HepG2 (cell line): Measurements from ENCODE around the gene LAP3.

Experiments
- EP300 ChIP-seq, 3 experiments: sonication (generic) in 1 of 3; formaldehyde crosslinking in 1 of 3; IDR thresholded peaks; 2 replicates each; pipeline versions ENCODE4 v1.5.1 to v1.6.1; 2011 to 2020; ENCODE audit warnings: low read depth in 2 of 3, low read length in 2 of 3, borderline replicate concordance in 1 of 3, improper control_type of control experiment in 1 of 3, mild to moderate bottlenecking in 1 of 3, missing genetic modification reagents in 1 of 3, moderate library complexity in 1 of 3
- FOXA3 ChIP-seq: IDR thresholded peaks from 2 replicates; pipeline ENCODE4 v1.6.1; 2016; ENCODE audit warnings: missing genetic modification reagents, missing compliant biosample characterization
- MAFK ChIP-seq, 2 experiments: IDR thresholded peaks in 1 of 2; conservative IDR thresholded peaks in 1 of 2; 2 replicates each; pipeline ENCODE4 v1.6.1; 2011; ENCODE audit warnings: improper control_type of control experiment in 2 of 2, low read length in 2 of 2
- POLR2A ChIP-seq, 2 experiments: IDR thresholded peaks; 2 replicates each; pipeline ENCODE4 v1.6.1; 2011; ENCODE audit warnings: low read depth in 2 of 2, low read length in 2 of 2, mild to moderate bottlenecking in 1 of 2, moderate library complexity in 1 of 2; ENCODE audit not compliant: insufficient read depth in 1 of 2
- STAG1 ChIP-seq: sonication (generic); formaldehyde crosslinking; IDR thresholded peaks from 2 replicates; pipeline ENCODE4 v1.4.0; 2020; ENCODE audit warnings: missing genetic modification reagents
- YY1 ChIP-seq: IDR thresholded peaks from 2 replicates; pipeline ENCODE4 v1.6.1; 2011; ENCODE audit warnings: low read length, low read depth, moderate library complexity, mild to moderate bottlenecking; ENCODE audit not compliant: insufficient read depth, insufficient replicate concordance
- ZC3H4 ChIP-seq: sonication (generic); formaldehyde crosslinking; IDR thresholded peaks from 2 replicates; pipeline ENCODE4 v1.4.0; 2020; ENCODE audit warnings: missing genetic modification reagents, borderline replicate concordance
- ZNF282 ChIP-seq: fragments of 450-650 bp; IDR thresholded peaks from 2 replicates; pipeline ENCODE4 v1.6.1; 2018; ENCODE audit not compliant: partially characterized antibody
- ZNF367 ChIP-seq: sonication (generic); formaldehyde crosslinking; IDR thresholded peaks from 2 replicates; pipeline ENCODE4 v1.4.0; 2020; ENCODE audit warnings: missing genetic modification reagents, borderline replicate concordance
- TF ChIP-seq, protein P1 (sequence below): sonication (generic); formaldehyde crosslinking; IDR thresholded peaks from 2 replicates; pipeline ENCODE4 v1.4.0; 2020; ENCODE audit warnings: mild to moderate bottlenecking, low read depth, missing genetic modification reagents
- TF ChIP-seq, protein P2 (sequence below): sonication (generic); formaldehyde crosslinking; IDR thresholded peaks from 2 replicates; pipeline ENCODE4 v1.5.0; 2020; ENCODE audit warnings: mild to moderate bottlenecking, missing genetic modification reagents, moderate library complexity
- TF ChIP-seq, protein P3 (sequence below): sonication (generic); formaldehyde crosslinking; IDR thresholded peaks from 2 replicates; pipeline ENCODE4 v1.4.0; 2020; ENCODE audit warnings: missing genetic modification reagents, borderline replicate concordance

DNA sequence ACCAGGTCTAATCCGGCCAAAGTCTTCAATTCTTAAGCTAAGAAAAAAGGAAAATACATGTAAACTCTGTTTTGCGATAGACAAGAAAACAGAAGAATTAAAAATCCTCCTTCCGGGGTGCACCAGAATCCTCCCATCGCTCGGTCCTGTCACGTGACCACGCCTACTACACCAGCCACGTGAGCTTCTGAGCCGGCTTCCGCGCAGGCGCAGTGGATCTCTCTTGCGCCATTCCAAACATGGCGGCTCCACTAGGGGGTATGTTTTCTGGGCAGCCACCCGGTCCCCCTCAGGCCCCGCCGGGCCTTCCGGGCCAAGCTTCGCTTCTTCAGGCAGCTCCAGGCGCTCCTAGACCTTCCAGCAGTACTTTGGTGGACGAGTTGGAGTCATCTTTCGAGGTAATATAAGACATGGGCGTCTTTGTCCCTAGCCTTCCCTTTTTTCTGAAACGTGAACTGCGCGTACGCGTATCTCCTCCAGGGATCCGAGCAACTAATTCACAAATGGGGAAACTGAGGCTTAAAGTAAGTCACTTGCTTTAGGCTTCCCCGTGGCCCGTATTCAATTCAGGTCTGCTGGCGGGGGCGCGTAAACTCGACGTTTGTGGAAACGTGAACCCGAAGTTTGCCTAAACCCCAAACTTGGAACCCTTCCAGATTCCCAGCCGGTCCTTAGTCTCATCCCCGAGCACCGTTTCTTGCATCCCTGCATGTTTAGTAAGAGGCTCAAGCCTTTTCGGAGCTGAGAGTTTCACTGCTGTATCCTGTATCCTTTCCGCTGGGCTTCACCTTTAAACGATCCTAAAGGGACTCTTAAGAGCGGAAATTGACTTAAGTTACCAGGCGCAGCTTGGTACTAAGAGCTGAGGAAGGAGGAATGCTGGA lies 37.7 kb downstream of the LAP3 start, which contains the start of gene MED28:
- TF ChIP-seq ZNF367 (no peak), STAG1 (CRISPR knock-in tag) (no peak), ZNF282 (no peak), ZC3H4 (CRISPR knock-in tag) (no peak), EP300 (IDR thresholded peaks at IDR 0.05; ENCODE audit: low read depth in 2 of 2, low read length in 2 of 2) (no peak), EP300 (CRISPR knock-in tag; IDR thresholded peaks at IDR 0.05; ENCODE audit: borderline replicate concordance) (no peak), YY1 (peak; percentile 98), POLR2A (IDR thresholded peaks at IDR 0.05; ENCODE audit: insufficient read depth in 1 of 2, low read depth in 2 of 2, low read length in 2 of 2) (peak; percentile 80 to 84; a peak in 3 of 4 replicates), FOXA3 (CRISPR knock-in tag) (peak; percentile 14; the same call in 1 of the 2 replicates), MAFK (conservative IDR thresholded peaks at IDR 0.05 in 1 of 2, IDR thresholded peaks at IDR 0.05 in 1 of 2; ENCODE audit: low read length in 2 of 2) (no peak)
- TF ChIP-seq, protein P1, sequence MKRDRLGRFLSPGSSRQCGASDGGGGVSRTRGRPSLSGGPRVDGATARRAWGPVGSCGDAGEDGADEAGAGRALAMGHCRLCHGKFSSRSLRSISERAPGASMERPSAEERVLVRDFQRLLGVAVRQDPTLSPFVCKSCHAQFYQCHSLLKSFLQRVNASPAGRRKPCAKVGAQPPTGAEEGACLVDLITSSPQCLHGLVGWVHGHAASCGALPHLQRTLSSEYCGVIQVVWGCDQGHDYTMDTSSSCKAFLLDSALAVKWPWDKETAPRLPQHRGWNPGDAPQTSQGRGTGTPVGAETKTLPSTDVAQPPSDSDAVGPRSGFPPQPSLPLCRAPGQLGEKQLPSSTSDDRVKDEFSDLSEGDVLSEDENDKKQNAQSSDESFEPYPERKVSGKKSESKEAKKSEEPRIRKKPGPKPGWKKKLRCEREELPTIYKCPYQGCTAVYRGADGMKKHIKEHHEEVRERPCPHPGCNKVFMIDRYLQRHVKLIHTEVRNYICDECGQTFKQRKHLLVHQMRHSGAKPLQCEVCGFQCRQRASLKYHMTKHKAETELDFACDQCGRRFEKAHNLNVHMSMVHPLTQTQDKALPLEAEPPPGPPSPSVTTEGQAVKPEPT = no peak
- TF ChIP-seq, protein P2, sequence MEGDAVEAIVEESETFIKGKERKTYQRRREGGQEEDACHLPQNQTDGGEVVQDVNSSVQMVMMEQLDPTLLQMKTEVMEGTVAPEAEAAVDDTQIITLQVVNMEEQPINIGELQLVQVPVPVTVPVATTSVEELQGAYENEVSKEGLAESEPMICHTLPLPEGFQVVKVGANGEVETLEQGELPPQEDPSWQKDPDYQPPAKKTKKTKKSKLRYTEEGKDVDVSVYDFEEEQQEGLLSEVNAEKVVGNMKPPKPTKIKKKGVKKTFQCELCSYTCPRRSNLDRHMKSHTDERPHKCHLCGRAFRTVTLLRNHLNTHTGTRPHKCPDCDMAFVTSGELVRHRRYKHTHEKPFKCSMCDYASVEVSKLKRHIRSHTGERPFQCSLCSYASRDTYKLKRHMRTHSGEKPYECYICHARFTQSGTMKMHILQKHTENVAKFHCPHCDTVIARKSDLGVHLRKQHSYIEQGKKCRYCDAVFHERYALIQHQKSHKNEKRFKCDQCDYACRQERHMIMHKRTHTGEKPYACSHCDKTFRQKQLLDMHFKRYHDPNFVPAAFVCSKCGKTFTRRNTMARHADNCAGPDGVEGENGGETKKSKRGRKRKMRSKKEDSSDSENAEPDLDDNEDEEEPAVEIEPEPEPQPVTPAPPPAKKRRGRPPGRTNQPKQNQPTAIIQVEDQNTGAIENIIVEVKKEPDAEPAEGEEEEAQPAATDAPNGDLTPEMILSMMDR = peak; percentile 25
- TF ChIP-seq, protein P3, sequence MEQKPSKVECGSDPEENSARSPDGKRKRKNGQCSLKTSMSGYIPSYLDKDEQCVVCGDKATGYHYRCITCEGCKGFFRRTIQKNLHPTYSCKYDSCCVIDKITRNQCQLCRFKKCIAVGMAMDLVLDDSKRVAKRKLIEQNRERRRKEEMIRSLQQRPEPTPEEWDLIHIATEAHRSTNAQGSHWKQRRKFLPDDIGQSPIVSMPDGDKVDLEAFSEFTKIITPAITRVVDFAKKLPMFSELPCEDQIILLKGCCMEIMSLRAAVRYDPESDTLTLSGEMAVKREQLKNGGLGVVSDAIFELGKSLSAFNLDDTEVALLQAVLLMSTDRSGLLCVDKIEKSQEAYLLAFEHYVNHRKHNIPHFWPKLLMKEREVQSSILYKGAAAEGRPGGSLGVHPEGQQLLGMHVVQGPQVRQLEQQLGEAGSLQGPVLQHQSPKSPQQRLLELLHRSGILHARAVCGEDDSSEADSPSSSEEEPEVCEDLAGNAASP (CRISPR knock-in tag) = no peak
